CD8-positive, alpha-beta memory T cell (primary cell): ENCODE results near the gene MTFR1L. TPM values are rescaled to one million over a fixed set of nuclear protein-coding genes. Genes with fewer than 3 reads are reported as not detected.

Source experiments
- CTCF ChIA-PET: fragments of 350-600 bp; sonication (Branson Sonifier 250); formaldehyde crosslinking; loops from one replicate; lab custom pipeline; 2021; ENCODE audit warnings: antibody characterized with exemption; lab: Charles Lee
- POLR2A ChIA-PET: fragments of 350-600 bp; sonication (Branson Sonifier 250); formaldehyde crosslinking; loops from one replicate; lab custom pipeline; 2021; ENCODE audit warnings: antibody characterized with exemption; lab: Charles Lee
- DNase-seq, 5 donors: peaks; one replicate each; pipeline versions ENCODE4 v3.0.0 to v3.0.0-alpha.2; 2020 to 2022; ENCODE audit warnings: mixed read lengths in 1 of 5
- H3K27ac ChIP-seq: one replicate; pipeline ENCODE4 v1.7.0; 2013; ENCODE audit warnings: low read depth, mild to moderate bottlenecking, low read length, moderate library complexity
- H3K27me3 ChIP-seq: 2 replicates; pipeline ENCODE4 v1.7.0; 2013; ENCODE audit warnings: low read length, mild to moderate bottlenecking; ENCODE audit not compliant: insufficient read depth, poor library complexity, severe bottlenecking
- H3K36me3 ChIP-seq: 2 replicates; pipeline ENCODE4 v1.7.0; 2013; ENCODE audit warnings: mild to moderate bottlenecking, low read length, moderate library complexity; ENCODE audit not compliant: insufficient read depth
- H3K4me1 ChIP-seq: 2 replicates; pipeline ENCODE4 v1.7.0; 2013; ENCODE audit warnings: mild to moderate bottlenecking, low read length, moderate library complexity; ENCODE audit not compliant: insufficient read depth
- H3K4me3 ChIP-seq: 2 replicates; pipeline ENCODE4 v1.7.0; 2013; ENCODE audit warnings: mild to moderate bottlenecking, low read length
- H3K9me3 ChIP-seq: 2 replicates; pipeline ENCODE4 v1.7.0; 2013; ENCODE audit warnings: mild to moderate bottlenecking, low read length
- H3K27ac Mint-ChIP-seq, 8 donors: one replicate each; pipeline ENCODE4 v1.8.0; 2020 to 2021; ENCODE audit warnings: mixed read lengths in 8 of 8, mild to moderate bottlenecking in 6 of 8, inconsistent platforms in 3 of 8, moderate library complexity in 3 of 8
- H3K27me3 Mint-ChIP-seq, 2 donors: one replicate each; pipeline ENCODE4 v1.8.0; 2020 to 2021; ENCODE audit warnings: mixed read lengths in 2 of 2, mild to moderate bottlenecking in 1 of 2, moderate library complexity in 1 of 2
- H3K36me3 Mint-ChIP-seq, 3 donors: one replicate each; pipeline ENCODE4 v1.8.0; 2020 to 2021; ENCODE audit warnings: mixed read lengths in 3 of 3, inconsistent platforms in 1 of 3, mild to moderate bottlenecking in 1 of 3
- H3K4me1 Mint-ChIP-seq, 3 donors: one replicate each; pipeline ENCODE4 v1.8.0; 2020 to 2021; ENCODE audit warnings: mixed read lengths in 3 of 3, inconsistent platforms in 1 of 3, mild to moderate bottlenecking in 1 of 3
- H3K4me3 Mint-ChIP-seq, 7 donors: one replicate each; pipeline ENCODE4 v1.8.0; 2020 to 2021; ENCODE audit warnings: mixed read lengths in 7 of 7, mild to moderate bottlenecking in 6 of 7, moderate library complexity in 4 of 7, inconsistent platforms in 2 of 7
- H3K9me3 Mint-ChIP-seq, 5 donors: one replicate each; pipeline ENCODE4 v1.8.0; 2020 to 2022; ENCODE audit warnings: mixed read lengths in 5 of 5, mild to moderate bottlenecking in 3 of 5, moderate library complexity in 2 of 5, inconsistent platforms in 1 of 5
- polyA plus RNA-seq: library from polyadenylated mRNA; unstranded; fragments of 300-500 nt; fragmentation: Illumina TruSeq; gene quantifications from one replicate; pipeline ENCODE4 v1.2.3, GENCODE V29; 2021
- total RNA-seq, 2 experiments: library from RNA; stranded (reverse); gene quantifications; one replicate each; pipeline ENCODE4 v1.2.3, GENCODE V29; 2021

The MTFR1L gene
- total and polyA plus RNA-seq, 3 experiments from 2014 or later, result 29.7 to 33.5 (median 30.2) TPM

DNA sequence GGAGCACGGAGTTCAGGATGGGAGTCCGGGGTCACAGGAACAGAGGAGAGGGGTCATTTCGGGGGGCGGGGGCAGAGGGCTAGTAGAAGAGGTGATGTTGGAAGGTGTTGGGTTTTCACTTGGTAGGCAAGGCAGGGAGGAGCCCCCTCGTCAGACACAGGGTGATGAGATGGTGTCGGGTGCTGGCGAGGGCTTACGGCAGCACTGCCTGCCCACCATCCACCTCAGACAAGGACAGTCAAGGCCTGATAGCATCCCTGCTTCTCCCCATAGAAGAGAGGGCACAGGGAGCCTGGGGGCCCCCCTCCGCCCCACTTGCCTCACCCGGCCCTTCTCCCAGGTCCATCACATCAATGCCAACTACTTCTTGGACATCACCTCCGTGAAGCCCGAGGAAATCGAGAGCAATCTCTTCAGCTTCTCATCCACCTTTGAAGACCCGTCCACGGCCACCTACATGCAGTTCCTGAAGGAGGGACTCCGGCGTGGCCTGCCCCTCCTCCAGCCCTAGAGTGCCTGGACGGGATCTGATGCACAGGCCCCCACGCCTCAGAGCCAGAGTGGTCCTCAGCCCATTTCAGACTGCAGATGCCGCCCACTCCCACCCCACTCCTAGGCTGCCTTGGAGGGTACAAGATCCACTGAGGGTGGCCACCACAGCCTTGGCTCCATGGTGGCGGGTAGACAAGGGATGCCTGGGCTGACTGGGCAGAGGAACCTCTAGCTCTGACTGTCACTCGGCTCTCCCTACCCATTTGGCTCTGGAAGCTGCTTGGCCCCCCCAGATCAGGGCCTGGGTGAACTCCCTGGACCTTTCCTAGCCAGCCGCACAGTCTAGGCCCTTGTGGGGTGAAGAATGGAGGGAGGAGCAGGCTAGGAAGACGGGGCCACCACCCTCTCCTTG, 4.3 kb upstream of the MTFR1L start:
- no peak for DNase-seq
- Histone ChIP-seq H3K9me3 (no peaks in the 10 kb centered on the region), H3K27ac (no peak overlapping the region), H3K4me3 (no peak overlapping the region), H3K4me1 (peaks cover 30% of the 10 kb centered on the region), H3K36me3 (no peaks in the 10 kb centered on the region), H3K27me3 (no peaks in the 10 kb centered on the region)
- Mint-ChIP-seq H3K4me3 (peak overlapping the region in 1 of 7 donors; percentile 13), H3K4me1 (peaks cover 14 to 21% (median 16%) of the 10 kb centered on the region in 3 donors), H3K9me3 (no peaks in the 10 kb centered on the region), H3K27ac (peak overlapping the region in 2 of 8 donors; percentile 13 to 55), H3K27me3 (peaks cover 0 to 2% of the 10 kb centered on the region in 2 donors), H3K36me3 (peaks cover 0 to 13% (median 2%) of the 10 kb centered on the region in 3 donors)
- ChIA-PET CTCF (interaction anchor here (1.3 kb wide), 1 partner anchor 18 kb away, joined by 4 read pairs; no protein-coding TSS in a partner anchor), POLR2A (interaction anchor here (1.4 kb wide), 1 partner anchor 196 kb away, joined by 3 read pairs; no protein-coding TSS in a partner anchor)

DNA sequence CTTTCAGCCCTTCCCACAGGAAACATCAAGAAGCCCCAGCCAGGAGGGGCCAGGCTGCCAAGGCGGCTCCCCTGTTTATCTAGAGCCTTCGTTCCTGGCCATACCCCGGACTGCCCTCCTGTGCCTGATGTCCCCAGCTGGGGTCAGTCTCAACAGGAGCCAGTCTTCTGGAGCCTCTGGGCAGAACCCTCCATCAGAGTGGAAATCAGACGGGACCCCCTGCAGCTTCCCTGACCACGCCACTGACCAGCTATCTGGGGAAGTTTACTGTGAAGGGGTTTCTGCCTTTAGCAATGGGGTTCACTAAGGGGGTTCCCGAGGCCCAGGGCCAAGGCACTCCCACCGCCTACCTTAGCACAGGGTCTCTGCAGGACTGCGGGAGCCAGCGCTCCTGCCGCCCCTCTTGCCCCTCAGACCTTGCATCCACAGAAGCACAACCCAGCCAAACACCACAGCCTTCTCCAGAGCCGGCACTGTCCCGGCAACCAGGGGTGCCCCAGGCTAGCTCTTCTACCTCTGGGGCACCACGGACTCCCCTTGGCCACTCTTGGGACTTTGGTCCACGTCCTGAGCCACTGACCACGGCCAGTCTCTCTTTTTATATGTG, 3.5 kb upstream of the MTFR1L start:
- H3K27ac ChIP-seq, result no peak overlapping the region
- no peaks in the 10 kb centered on the region for H3K9me3 ChIP-seq
- H3K4me1 ChIP-seq, result peaks cover 28% of the 10 kb centered on the region
- peak overlapping the region in 2 of 8 donors; percentile 14 to 16 for H3K27ac Mint-ChIP-seq
- H3K36me3 Mint-ChIP-seq, result peaks cover 0 to 17% (median 2%) of the 10 kb centered on the region in 3 donors
- POLR2A ChIA-PET, result no interaction called here
- H3K36me3 ChIP-seq, result no peaks in the 10 kb centered on the region
- peaks cover 20 to 23% (median 23%) of the 10 kb centered on the region in 3 donors for H3K4me1 Mint-ChIP-seq
- H3K27me3 Mint-ChIP-seq, result peaks cover 0 to 4% of the 10 kb centered on the region in 2 donors
- DNase-seq, result no peak
- H3K9me3 Mint-ChIP-seq, result no peaks in the 10 kb centered on the region
- CTCF ChIA-PET, result interaction anchor here (1.3 kb wide), 1 partner anchor 18 kb away, joined by 4 read pairs; no protein-coding TSS in a partner anchor
- no peak overlapping the region for H3K4me3 ChIP-seq
- H3K27me3 ChIP-seq, result no peaks in the 10 kb centered on the region
- H3K4me3 Mint-ChIP-seq, result no peak overlapping the region

DNA sequence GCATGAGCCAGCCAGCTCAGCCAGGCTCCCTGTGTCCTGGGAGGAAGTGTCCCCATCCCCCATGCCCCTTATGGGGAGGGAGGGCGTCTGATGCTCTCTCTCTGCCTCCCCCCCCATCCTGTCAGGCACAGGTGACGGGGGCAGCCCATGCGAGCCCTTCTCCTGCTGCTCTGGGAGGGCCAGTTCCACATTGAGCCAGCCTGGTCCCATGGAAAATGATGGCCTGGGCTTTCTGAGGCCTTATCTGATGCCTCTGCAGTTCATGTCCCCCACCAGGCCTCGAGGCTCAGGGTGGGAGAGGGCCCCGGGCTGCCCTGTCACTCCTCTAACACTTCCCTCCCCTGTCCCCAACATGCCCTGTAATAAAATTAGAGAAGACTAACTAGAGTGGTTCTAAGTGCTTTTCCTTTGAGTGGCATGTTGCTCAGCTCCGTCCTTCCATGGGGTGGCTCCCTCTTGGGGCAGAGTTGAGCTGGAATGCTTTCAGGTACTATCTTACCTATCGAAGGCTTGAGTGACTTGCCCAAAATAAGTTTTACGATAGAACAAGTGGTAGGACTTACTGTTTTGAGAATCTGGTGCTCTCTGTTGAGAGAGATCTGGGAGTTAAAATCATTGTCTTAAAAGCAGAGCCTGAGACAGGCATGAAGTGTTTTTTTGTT, 1.8 kb upstream of the MTFR1L start:
- H3K4me3 Mint-ChIP-seq, result peak overlapping the region; percentile 92 to 98 (median 94)

DNA sequence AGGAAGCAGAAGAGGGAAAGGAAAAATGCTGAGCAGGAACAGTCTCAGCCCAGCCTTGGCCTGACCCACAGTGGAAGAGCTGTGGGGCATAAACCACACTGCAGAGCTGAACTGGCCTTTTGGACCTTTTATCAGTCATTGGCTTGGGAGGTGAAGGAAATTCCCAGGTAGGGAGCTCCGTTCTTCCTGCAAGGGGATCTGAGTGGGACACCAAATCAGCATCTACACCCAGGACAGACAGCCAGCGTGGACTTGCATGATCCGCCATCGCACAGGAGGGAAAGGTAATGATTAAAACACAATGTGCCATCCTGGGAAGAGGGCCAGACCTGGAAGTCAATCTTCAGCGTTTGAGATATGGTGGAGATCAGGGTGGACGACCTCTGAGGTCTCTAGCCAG, 1.2 kb upstream of the MTFR1L start:
- no peaks in the 10 kb centered on the region for H3K9me3 ChIP-seq
- Mint-ChIP-seq H3K27me3 (peaks cover 0 to 4% of the 10 kb centered on the region in 2 donors), H3K4me3 (peak overlapping the region; percentile 92 to 98 (median 94)), H3K4me1 (peaks cover 30 to 37% (median 35%) of the 10 kb centered on the region in 3 donors), H3K9me3 (no peaks in the 10 kb centered on the region), H3K36me3 (peaks cover 0 to 16% (median 0%) of the 10 kb centered on the region in 3 donors), H3K27ac (peak overlapping the region; percentile 59 to 96 (median 90))
- no peaks in the 10 kb centered on the region for H3K36me3 ChIP-seq
- H3K4me1 ChIP-seq, result peaks cover 37% of the 10 kb centered on the region
- ChIA-PET CTCF (interaction anchor here (1.7 to 2.5 kb wide), 3 partner anchors 9 to 77 kb away, joined by 4 to 20 read pairs (median 9); no protein-coding TSS in a partner anchor), POLR2A (interaction anchor here (1.8 to 2.7 kb wide), 2 partner anchors 57 to 587 kb away, joined by 5 to 17 read pairs; partner anchors contain the start of genes PAQR7 and SYF2)
- no peak overlapping the region for H3K4me3 ChIP-seq
- H3K27me3 ChIP-seq, result no peaks in the 10 kb centered on the region
- peak overlapping the region; percentile 90 for H3K27ac ChIP-seq
- no peak for DNase-seq

More for the DNA sequence above, 1.8 kb upstream of the MTFR1L start:
- Histone ChIP-seq H3K9me3 (no peaks in the 10 kb centered on the region), H3K27ac (peak overlapping the region; percentile 90), H3K4me3 (no peak overlapping the region), H3K4me1 (peaks cover 37% of the 10 kb centered on the region), H3K27me3 (no peaks in the 10 kb centered on the region), H3K36me3 (no peaks in the 10 kb centered on the region)
- Mint-ChIP-seq H3K9me3 (no peaks in the 10 kb centered on the region), H3K27me3 (peaks cover 0 to 4% of the 10 kb centered on the region in 2 donors), H3K36me3 (peaks cover 0 to 17% (median 0%) of the 10 kb centered on the region in 3 donors), H3K4me1 (peaks cover 30 to 35% (median 34%) of the 10 kb centered on the region in 3 donors), H3K27ac (peak overlapping the region in 7 of 8 donors; percentile 59 to 96 (median 86))
- CTCF ChIA-PET, result interaction anchor here (1.8 kb wide), 1 partner anchor 22 kb away, joined by 4 read pairs; no protein-coding TSS in a partner anchor
- POLR2A ChIA-PET, result no interaction called here
- DNase-seq, result no peak

DNA sequence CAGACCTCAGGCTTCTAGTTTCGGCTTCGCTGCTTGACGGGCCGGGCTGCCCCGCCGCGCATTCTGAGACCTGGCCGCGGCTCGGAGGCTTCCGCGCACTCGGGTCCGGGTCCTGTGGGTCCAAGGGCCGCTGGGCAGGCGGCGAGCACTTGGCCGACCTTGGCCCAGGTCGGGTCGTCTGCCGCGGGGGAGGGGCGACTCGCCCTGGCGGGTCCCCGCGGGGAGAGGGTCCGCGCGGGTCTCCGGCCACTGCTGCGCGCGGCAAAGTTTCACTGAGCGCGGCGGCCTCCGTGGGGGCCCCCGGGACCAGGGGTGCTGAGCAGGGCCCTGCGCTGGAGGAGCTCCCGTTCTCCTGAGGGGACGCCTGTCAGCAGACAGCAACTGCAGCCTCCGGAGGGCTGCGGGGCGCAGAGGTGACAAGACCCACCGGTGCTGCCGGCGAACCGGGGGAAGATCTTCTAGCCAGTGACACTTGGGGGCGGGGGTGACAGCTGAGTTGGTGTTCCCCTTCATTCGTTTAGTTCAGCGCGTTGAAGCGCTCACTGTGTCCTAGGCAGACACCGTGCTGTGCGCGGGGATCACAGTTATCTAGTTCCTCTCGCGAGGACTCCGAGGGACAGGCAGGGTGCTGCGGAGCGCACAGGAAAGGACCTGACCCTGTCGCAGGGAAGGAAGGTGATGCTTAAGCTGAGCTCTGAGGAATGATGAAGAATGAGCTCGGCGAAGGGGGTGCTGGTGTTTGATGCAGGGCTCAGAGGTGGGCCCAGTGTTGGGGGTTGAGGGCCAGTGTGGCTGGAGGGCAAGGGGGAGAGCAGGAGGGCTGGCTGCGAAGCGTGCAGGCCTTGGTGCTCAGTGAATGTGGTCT, 725 bp downstream of the MTFR1L start:
- Mint-ChIP-seq H3K27ac (peak overlapping the region; percentile 83 to 99 (median 96)), H3K36me3 (peaks cover 0 to 16% (median 0%) of the 10 kb centered on the region in 3 donors)
- CTCF ChIA-PET, result interaction anchor here (1.0 to 2.5 kb wide), 7 partner anchors 11 to 300 kb away, joined by 3 to 20 read pairs (median 4); partner anchors contain the start of genes PAFAH2 and PAQR7

DNA sequence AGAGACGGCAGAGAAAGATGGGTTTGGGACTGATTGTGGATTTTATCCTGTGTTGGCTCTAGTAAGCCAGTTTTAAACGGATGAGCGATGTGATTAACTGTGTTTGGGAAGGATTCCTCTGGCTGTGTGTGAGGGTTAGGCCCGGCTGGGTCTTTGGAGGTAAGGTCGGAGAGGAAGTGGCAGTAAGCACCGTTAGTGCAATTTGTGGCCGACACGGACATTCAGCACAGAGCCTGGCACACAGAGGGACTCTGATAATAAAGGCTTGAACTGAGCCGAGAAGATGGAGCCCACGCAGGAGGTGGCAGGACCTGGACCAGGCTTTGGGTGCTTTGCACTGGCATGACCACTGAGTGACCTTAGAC, 1.3 kb downstream of the MTFR1L start:
- Mint-ChIP-seq H3K27ac (peak overlapping the region; percentile 83 to 99 (median 95)), H3K36me3 (peaks cover 0 to 20% (median 1%) of the 10 kb centered on the region in 3 donors), H3K4me3 (peak overlapping the region; percentile 89 to 95 (median 90)), H3K27me3 (peaks cover 0 to 4% of the 10 kb centered on the region in 2 donors), H3K4me1 (peaks cover 30 to 40% (median 35%) of the 10 kb centered on the region in 3 donors), H3K9me3 (no peaks in the 10 kb centered on the region)
- POLR2A ChIA-PET, result interaction anchor here (0.9 to 2.7 kb wide), 3 partner anchors 11 to 54 kb away, joined by 3 to 17 read pairs (median 3); partner anchors contain the start of gene PAQR7
- H3K4me1 ChIP-seq, result peaks cover 37% of the 10 kb centered on the region
- CTCF ChIA-PET, result interaction anchor here (1.2 to 2.2 kb wide), 3 partner anchors 18 to 178 kb away, joined by 3 to 7 read pairs (median 4); partner anchors contain the start of gene PAFAH2
- H3K27me3 ChIP-seq, result no peaks in the 10 kb centered on the region
- no peaks in the 10 kb centered on the region for H3K9me3 ChIP-seq
- peak overlapping the region; percentile 90 for H3K27ac ChIP-seq
- H3K4me3 ChIP-seq, result peak overlapping the region; percentile 71
- DNase-seq, result no peak
- peaks cover 2% of the 10 kb centered on the region for H3K36me3 ChIP-seq

More for the DNA sequence above, 725 bp downstream of the MTFR1L start:
- H3K4me3 ChIP-seq, result peak overlapping the region; percentile 71
- peaks cover 37% of the 10 kb centered on the region for H3K4me1 ChIP-seq
- Mint-ChIP-seq H3K27me3 (peaks cover 0 to 4% of the 10 kb centered on the region in 2 donors), H3K9me3 (no peaks in the 10 kb centered on the region), H3K4me3 (peak overlapping the region; percentile 92 to 98 (median 94)), H3K4me1 (peaks cover 30 to 40% (median 35%) of the 10 kb centered on the region in 3 donors)
- H3K27ac ChIP-seq, result peak overlapping the region; percentile 90
- H3K27me3 ChIP-seq, result no peaks in the 10 kb centered on the region
- POLR2A ChIA-PET, result interaction anchor here (0.5 to 2.7 kb wide), 12 partner anchors 12 to 988 kb away, joined by 3 to 17 read pairs (median 4); partner anchors contain the start of genes LDLRAP1, PAQR7, RSRP1 and SYF2
- H3K36me3 ChIP-seq, result no peaks in the 10 kb centered on the region
- peak; percentile 54 to 85 (median 71) for DNase-seq
- H3K9me3 ChIP-seq, result no peaks in the 10 kb centered on the region
